ENCODE measurements around the gene TMEM123.

Gene TMEM123

DNA sequence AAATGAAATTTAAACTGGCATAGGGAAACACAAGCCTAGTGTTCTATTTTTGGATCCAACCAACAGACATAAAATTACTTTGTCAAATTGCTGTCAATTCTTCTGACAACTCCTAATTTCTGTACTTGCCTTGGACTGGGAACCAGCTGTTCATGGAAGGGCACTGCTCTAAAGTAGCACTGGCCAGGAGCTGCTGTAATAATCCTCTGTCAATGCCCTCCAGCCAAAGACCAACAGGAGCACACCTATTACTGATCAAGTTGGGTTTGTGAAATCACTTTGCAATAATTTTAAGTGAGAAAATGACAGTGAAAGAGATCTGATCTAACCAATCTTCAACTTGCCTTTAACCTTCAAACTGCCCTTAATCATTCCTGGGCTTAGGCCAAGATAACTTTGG lies 18.9 kb upstream of the TMEM123 start:
- DNase-seq (ENCODE audit: low spot score): no peak

DNA sequence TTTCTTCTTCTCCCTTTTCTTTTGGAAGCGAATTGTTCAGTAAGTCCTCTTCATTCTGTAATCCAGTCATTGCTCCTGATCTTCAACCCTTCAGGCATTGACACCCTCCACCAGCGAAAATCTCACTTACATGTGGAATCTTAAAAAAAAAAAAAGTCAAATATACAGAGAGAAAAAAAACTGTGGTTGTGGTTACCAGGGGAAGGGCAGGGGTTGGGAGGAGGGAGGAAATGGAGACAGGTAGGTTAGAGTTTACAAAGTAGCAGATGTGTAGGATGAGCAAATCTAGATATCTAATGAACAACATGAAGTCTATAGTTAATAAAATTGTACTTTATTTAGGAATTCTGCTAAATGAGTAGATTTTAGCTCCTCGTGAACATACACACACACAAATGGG lies 17.7 kb upstream of the TMEM123 start:
- peak; percentile 51 for DNase-seq (ENCODE audit: low spot score)

DNA sequence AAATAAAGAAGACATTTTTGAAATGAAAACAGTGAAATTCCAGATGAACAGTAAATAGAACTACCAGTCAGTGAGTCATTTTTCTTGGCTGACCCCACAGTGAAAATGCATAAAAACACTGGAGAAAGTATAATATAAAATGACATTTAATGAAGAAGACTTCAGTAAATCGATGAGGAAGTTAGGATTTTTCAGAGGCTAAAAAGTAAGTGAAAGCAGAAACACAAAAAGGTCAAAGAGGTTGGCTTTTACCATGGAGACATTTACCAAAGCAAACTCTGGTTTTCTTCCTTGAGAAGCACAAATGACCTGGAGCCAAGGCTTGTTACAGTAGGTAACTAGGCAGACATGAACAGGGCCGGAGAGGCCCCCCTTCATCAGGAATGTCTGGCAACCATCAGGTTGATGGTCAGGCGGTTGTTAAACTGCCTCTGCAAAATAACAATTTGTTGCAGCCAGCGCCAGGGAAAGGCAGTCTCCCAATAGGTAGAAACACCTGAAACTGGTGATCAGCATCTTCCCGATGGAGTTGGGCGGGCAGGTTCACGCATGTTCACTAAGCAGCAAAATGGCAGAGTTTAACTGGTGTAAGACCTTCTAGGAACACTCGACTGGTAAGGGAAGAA lies 16.7 kb upstream of the TMEM123 start:
- no peak for DNase-seq (ENCODE audit: low spot score)

DNA sequence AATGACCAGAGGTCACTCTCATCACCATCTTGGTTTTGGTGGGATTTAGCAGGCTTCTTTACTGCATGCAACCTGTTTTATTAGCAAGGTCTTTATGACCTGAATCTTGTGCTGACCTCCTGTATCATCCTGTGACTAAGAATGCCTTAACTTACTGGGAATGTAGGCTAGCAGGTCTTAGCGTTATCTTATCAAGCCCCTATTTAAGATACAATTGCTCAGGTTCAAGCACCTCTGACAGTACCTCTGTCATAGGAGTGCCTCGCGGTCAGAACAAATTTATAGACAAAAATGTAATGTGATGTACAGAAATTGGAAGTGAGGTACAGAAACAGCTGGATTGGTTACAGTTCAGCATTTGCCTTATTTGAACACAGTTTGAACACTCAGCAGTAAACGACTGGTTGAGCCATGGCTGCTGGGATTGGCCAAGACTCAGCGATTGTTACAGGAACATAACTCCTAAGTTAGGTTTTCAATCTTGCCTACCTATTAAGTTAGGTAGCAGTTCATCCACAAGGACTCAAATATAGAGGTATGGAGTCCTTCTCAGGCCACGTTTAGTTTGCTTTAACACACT lies 16.1 kb upstream of the TMEM123 start:
- no peak for DNase-seq (ENCODE audit: low spot score)

DNA sequence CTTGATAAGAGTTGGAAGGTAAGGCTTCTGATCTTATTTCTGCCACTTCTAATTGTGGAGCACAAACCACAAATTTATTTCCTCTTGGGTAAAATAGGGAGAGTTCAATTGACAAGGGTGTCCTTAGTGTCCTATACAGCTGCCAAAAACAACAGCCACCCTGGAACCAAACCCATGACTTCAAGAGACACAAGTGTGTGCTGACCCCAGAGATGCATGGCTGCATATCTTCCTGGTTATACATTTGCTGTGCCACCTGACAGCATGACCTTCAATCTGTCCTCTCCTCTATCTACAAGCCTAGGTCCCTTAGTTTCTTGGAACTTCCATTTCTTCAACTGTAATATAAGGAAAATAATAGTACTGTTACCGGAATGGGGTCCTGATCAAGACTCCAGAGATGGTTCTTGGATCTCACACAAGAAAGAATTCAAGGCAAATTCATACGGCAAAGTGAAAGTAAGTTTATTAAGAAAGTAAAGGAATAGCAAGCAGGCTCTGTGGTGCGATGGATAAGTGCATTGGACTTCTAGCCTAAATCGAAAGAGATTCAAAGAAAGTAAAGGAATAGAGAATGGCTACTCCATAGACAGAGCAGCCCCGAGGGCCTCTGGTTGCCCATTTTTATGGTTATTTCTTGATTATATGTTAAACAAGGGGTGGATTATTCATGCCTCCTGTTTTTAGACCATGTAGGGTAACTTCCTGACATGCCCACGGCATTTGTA lies 15.5 kb upstream of the TMEM123 start:
- no peak for DNase-seq (ENCODE audit: low spot score)

DNA sequence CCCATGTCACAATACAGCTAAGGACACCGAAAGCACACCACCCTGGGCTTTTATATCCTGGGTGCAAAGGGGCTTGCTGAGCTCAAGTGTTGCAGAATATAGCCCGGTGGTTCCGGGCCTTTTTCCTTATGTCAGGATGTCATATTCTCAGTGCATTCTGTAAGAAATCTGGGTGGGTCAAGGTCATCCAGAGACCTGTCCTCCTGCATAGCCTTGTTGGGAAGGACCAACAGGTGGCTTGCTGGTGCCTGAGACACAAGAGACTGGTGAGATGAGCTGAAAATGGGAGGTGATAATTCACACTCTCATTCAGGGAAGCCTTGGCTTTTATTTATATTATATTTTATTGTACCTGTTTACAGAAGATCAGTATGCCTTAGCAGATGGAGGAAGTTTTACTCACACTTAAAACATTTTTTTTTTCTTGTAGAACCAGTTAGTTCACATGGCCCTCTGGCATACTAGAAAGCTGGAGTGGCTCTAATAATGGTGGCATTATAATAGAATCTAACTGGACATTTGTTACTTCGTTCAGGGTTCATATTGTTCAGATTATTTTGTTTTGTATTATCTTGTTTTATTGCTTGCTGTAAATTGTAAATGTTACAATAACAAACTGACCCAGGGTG lies 14.6 kb upstream of the TMEM123 start:
- DNase-seq (ENCODE audit: low spot score): no peak

DNA sequence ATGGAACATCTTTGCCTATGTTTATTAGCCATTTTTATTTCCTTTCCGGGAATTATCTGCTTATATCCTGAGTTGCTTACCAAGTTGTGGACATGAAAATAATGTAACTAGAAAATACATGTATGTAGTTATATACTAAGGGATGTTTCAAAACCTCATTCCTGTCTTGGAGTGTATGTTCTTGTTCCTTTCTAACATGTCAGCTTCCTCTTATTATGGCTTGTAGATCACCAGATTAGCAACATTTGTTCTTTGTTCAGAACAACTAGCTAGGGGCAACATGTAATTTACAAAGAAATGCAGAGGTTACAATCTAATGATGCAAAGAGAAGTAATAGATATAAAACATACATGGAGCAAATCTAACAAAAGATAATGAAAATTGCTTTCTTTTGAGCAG lies 13.1 kb upstream of the TMEM123 start:
- no peak for DNase-seq (ENCODE audit: low spot score)

DNA sequence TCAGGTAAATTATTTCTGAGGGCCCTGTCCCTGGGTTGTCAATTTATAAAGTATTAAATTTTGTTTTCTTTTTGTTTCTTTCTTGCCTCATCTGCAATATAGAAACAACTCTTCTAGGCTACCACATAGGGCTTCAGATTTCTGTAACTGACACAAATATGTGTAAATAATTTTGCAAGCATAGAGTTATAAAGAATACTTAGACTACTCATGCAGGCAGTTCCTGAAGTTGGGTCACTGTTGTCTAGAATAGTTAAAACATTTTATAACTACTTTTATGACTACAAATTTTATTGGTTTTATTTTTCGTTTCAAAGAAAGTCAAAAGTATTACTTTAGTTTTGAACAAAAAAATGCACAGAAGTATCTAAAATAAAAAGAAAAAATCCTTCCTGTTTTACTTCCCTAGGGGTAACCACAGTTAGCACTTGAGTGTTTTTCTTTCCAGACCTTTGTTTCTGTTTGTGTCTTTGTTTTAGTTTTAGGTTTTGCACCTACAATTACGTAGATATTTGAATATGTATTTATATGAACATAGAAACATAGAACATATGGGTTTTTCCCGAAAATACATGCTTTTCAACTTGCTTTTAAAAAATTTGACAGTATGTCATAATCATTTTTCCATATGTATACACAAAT lies 12.4 kb upstream of the TMEM123 start:
- DNase-seq (ENCODE audit: low spot score): no peak

DNA sequence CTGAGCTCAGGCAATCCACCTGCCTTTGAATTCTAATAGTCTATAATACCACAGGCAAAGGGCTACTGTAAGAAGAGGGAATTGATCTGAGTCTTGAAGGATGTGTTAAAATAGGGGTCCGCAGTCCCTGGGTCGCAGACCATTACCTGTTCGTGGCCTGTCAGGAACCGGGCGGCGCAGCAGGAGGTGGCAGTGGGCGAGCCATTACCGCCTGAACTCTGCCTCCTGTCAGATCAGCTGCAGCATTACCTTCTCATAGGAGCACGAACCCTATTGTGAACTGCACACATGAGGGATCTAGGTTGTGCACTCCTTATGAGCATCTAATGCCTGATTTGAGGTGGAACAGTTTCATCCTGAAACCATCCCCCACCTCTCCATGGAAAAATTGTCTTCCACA lies 11.5 kb upstream of the TMEM123 start:
- no peak for DNase-seq (ENCODE audit: low spot score)

DNA sequence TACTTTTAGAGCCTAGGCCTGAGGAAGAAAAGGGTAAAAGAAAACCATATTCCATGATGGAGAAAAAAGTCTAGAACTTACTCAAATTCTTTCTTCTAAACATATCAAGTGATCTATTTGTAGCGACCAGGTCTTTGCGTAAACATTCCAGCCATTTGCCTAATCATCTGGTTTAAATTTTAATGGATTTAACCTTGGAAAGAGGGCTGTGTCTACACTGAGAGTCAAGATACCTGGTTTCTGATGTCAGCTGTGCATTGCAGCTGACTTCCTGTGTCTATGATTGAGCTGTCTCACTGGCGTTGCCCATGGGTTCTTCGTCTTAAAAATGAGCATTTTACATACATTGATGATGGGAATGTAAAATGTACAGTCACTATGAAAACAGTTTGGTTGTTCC lies 10.0 kb upstream of the TMEM123 start:
- no peak for DNase-seq (ENCODE audit: low spot score)

DNA sequence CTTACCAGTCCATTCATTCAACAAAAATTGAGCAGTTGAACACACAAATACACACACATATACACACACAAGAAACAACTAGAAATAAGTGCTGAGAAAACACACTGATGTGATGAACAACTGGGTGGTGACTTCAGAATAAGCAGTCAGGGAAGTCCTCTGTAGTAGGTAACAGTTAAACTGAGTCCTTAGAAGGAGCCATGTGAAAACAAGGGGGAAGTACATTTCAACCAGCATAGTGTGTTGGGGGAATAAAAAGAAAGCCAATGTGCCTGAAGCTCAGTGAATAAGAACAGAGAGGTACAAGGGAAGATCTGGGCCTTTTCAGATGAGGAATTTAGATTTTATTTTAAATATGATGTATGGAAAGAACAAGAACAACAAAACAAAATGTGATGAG lies 6.8 kb upstream of the TMEM123 start:
- no peak for DNase-seq (ENCODE audit: low spot score)

DNA sequence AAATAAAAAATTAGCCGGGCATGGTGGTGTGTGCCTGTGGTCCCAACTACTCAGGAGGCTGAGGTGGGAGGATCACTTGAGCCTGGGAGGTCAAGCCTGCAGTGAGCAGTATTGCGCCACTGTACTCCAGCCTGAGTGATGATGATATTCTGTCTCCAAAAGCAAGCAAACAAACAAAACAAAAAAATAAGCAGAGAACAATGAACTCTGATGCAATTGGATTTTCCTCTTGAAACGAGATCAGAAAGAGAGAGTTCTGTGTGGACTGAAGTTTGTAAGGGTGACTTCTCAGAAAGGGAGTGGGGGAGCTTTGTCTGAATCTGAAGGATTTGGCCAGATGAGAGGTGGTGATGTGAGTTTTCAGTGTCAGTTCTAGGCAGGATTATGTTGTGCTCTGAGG lies 6.0 kb upstream of the TMEM123 start:
- no peak for DNase-seq (ENCODE audit: low spot score)

DNA sequence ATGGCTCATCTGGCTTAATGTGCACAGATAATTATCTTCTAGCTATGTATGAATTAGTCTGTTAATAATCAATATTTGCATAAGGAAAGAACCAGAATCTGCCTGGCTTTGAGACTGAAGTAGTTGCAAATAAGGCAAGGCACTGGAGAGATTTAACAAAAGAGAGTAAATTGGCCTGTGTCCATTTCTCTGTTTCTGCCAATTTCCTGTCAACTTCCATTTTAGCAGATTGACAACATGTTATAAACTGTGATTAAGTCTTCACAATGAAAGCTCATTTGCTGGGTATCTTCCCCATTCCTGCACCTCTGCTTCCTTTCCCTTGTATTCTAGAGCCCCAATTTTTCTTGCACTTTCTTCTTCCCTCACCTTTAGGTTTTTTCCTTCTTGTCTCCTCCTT lies 5.3 kb upstream of the TMEM123 start:
- no peak for DNase-seq (ENCODE audit: low spot score)

DNA sequence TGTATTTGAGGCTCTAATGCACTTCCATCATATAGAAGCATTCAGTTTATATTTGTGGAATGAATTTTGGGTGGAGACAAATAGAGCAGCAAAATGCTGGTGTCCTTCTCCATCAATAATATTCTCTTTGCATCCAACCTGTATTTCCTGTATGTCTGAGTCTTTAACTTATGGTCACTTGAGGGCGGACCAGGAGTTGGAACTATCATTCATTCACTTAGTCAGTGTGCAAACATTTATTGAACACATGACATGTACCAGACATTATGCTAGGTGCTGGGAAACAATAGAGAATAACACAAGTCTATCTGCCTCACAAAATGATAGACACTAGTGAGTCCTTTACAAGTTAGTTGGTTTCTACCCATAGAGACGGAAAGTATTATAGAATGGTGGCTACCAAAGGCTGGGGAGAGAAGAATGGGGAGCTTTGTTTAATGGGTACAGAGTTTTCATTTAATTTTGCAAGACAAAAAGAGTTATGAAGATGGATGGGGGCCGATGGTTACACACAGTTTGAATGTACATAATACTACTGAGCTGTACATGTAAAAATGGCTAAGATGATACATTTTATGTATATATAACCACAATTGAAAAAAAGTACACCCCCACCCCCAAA lies 4.6 kb upstream of the TMEM123 start:
- DNase-seq (ENCODE audit: low spot score): no peak

DNA sequence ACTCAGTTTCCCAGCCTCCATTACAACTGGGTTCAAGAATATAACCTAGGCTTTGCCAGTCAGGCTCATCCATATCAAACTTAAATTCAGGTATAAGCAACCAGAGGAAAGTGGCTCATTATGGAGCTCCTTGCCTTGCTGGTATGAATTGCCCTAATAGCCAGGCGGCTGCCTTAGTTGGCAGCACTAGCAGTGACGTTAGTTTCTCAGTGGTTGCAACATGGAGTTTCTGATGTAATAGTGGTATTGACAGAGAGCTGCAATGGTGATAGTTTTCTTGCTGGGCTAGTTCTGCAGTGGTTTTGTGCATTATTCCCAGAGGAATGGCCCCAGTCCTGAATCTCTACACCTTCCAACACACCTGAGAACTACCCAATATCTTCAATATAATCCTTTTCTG lies 3.8 kb upstream of the TMEM123 start:
- no peak for DNase-seq (ENCODE audit: low spot score)

DNA sequence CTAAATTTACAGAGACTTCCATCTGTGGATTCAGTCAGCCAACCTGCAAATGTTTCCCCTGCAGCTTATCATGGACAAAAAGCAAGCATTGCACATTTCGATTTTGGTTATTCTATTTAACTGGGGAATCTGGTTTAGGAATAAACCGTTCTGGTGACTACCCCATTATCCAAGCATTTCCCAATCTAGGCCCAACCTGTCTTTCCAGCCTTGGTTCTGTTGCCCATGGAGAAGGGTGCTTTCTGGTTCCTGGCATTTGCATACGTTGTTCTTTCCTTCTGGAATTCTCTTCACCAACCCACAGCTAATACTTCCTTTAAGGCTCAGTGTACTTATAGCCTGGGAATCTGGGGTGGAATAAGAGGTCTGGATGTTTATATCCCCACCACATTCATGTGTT lies 1.4 kb upstream of the TMEM123 start:
- DNase-seq (ENCODE audit: low spot score): no peak

DNA sequence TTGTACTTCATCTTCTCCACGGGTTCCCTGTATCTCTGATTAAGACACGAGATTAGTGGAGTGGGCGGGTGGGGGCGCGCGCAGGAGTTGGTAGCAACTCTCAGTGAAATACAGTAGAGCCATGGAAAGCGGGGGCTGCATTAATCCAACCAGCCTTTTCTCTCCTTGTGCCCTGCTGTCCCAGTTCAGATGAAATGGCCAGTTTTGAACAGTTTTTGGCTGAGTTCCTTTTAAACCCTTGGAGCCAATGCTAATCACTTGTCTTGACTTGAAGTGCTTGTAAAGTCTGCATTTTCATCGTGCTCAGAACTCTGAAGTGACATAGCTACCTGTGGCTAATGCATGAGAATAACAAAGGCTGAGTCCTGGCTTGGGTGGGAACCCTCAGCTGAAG lies 734 bp upstream of the TMEM123 start:
- DNase-seq (ENCODE audit: low spot score): peak; percentile 14

DNA sequence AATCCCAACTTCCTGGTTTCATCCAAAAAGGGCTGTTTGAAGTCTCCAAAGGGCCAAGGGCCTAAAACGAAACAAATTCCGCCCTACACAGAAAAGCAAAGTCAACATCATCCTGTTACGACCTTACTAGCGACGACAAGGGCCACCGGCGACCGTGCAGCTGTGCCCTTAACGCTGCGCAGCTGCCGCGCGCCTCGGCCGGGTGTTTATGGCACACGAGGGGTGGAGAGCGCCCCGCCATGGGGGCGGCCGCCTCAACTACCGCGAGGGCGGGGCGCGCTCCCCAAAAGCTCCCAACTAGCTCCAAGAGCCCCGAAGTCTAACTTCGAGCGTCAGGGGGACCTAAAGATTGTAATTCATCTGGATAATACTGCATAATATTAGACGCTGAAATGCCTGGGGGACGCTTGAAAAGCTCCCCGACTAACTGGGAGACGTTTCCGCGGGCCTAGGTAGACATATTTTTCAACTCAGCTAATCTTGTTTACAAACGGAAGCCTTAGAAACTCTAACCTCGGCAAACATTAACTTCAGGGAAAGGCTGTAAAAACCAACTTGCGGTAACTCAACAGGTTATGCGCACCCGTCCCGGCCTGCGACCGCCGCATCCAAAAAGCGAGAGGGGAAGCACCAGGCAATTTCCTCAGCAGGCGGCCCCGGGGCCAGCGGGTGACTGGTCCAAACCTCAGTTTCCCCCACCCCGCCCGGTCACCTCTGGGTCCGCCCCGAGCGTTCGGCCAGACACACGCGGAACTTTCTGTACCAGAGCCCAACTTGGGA lies 694 bp downstream of the TMEM123 start:
- peak; percentile 78 for DNase-seq (ENCODE audit: low spot score)

DNA sequence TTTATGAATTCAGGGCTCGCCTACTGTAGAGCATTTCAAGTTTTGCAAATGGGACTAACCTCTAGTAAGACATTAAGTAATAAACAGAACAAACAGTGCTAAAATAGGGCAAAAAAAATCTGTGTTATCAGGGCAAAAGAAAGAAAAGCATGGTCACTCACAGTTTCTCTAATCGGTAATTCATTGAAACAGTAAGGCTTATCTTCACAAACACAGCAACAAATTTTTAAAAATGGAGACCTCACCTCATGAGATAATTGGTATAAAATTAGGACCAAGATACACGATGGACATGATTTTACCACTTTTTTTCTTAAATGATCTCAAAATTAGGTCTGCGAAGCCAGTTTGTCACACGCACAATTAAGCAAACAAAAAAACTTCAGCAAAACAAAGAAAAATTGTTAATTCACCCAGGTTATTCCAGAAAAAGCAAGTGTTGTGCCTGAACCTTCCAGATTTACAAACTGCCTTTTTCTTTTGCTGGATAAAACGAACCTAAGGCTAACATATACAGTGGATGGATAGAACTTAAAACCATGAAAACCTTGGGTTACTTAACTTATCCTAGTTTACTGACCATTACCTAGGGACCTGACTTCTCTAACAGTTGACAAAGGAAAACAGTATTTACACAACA lies 1.4 kb downstream of the TMEM123 start:
- no peak for DNase-seq (ENCODE audit: low spot score)

DNA sequence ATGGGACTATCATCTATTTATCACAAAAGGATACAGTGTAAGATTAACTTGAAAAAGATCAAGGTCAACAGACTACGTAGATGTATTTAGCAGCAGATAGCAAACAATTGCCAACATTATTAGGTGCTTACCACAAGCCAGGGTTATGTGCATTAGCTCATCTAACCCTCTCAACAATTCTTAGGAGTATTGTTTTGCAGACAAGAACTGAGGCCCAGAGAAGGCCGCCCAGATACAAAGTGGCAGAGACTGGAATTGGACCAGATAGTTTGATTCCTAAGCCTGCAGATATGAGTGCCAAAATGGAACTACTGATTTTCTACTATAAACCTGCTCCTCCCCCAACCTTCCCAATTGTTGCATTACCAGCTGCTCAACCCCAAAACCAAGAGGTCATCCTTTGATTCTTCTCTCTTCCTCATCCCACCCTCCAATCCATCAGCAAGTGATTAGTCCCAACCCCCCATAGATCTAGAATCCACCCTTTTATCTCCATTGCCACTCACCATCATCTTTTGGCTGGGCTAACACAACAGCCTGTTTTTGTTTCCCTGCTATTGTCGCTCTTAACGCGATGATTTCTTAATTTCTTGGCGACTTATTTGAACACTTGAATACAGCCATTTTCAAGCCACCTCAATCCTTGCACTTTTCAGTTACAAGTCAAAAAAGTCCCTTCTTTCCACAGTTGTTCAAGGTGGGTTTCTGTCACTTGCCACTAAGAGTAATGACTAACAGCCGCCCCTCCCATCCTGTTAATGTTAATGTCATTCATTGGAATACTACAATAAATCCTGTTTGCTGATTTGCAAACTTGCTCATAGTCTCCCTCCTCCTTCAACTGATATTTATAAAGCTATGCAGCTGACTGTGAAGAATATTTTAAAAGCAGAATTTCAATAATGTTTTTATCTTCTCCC lies 2.7 kb downstream of the TMEM123 start:
- peak; percentile 38 for DNase-seq (ENCODE audit: low spot score)
